ENCODE data around the gene SERINC2.
"Not testable (repeated sequence)": the region's sequence is repeated elsewhere in the genome, so short reads cannot be mapped to it uniquely, and the experiment has no call there.

SERINC2 gene

GRCh38 chr1:31383967-31384366 is 29.0 kb upstream of the SERINC2 start:
- DNase-seq (ENCODE audit: low spot score), result no peak

GRCh38 chr1:31386576-31387243 is 26.3 kb upstream of the SERINC2 start:
- not testable (repeated sequence) for DNase-seq (ENCODE audit: low spot score)

GRCh38 chr1:31387612-31388011 is 25.4 kb upstream of the SERINC2 start:
- no peak for DNase-seq (ENCODE audit: low spot score)

GRCh38 chr1:31389616-31390015 is 23.4 kb upstream of the SERINC2 start:
- no peak for DNase-seq (ENCODE audit: low spot score)

- DNase-seq (ENCODE audit: low spot score), result no peak
Measured at GRCh38 chr1:31390071-31390470, 22.9 kb upstream of the SERINC2 start.

GRCh38 chr1:31393463-31393862 is 19.6 kb upstream of the SERINC2 start:
- DNase-seq (ENCODE audit: low spot score), result no peak

- DNase-seq (ENCODE audit: low spot score), result peak; percentile 59
Measured at GRCh38 chr1:31394584-31395193, 18.3 kb upstream of the SERINC2 start.

- no peak for DNase-seq (ENCODE audit: low spot score)
Measured at GRCh38 chr1:31396633-31397351, 16.2 kb upstream of the SERINC2 start.

- no peak for DNase-seq (ENCODE audit: low spot score)
Measured at GRCh38 chr1:31397360-31398095, 15.5 kb upstream of the SERINC2 start.

GRCh38 chr1:31398246-31398645 is 14.8 kb upstream of the SERINC2 start:
- no peak for DNase-seq (ENCODE audit: low spot score)

GRCh38 chr1:31399976-31400375 is 13.0 kb upstream of the SERINC2 start:
- DNase-seq (ENCODE audit: low spot score), result no peak

- DNase-seq (ENCODE audit: low spot score), result no peak
Measured at GRCh38 chr1:31400393-31400792, 12.6 kb upstream of the SERINC2 start.

GRCh38 chr1:31401241-31401640 is 11.8 kb upstream of the SERINC2 start:
- DNase-seq (ENCODE audit: low spot score), result no peak

- DNase-seq (ENCODE audit: low spot score), result no peak
Measured at GRCh38 chr1:31405578-31406245, 7.3 kb upstream of the SERINC2 start.

GRCh38 chr1:31407029-31407626 is 5.9 kb upstream of the SERINC2 start:
- DNase-seq (ENCODE audit: low spot score), result no peak

GRCh38 chr1:31408788-31409318 is 4.2 kb upstream of the SERINC2 start:
- DNase-seq (ENCODE audit: low spot score), result no peak

GRCh38 chr1:31409946-31410858 is 2.8 kb upstream of the SERINC2 start:
- no peak for DNase-seq (ENCODE audit: low spot score)

GRCh38 chr1:31410871-31411270 is 2.1 kb upstream of the SERINC2 start:
- no peak for DNase-seq (ENCODE audit: low spot score)

- DNase-seq (ENCODE audit: low spot score), result no peak
Measured at GRCh38 chr1:31412205-31412604, 808 bp upstream of the SERINC2 start.

GRCh38 chr1:31413405-31414001 is 490 bp downstream of the SERINC2 start:
- no peak for DNase-seq (ENCODE audit: low spot score)
